Kidney (tissue), 14 donors: ENCODE data around the gene ABRACL. TPM values are rescaled to one million over a fixed set of nuclear protein-coding genes. Genes with fewer than 3 reads are reported as not detected.
"Not testable (repeated sequence)": the region's sequence is repeated elsewhere in the genome, so short reads cannot be mapped to it uniquely, and the experiment has no call there.

Source experiments
- DNase-seq, 5 donors: peaks; one replicate each; pipeline ENCODE4 v3.0.0-alpha.2; 2013 to 2020
- FAIRE-seq: peaks from 2 replicates; lab custom pipeline; 2012; peaks lifted over from hg19 to GRCh38; lab: Jason Lieb, UNC
- H3K27ac ChIP-seq, 2 donors: one replicate each; pipeline ENCODE4 v1.7.0; 2013; ENCODE audit warnings: low read depth in 2 of 2, low read length in 2 of 2, inconsistent platforms in 1 of 2
- H3K27me3 ChIP-seq: one replicate; pipeline ENCODE4 v1.7.1; 2013; ENCODE audit warnings: low read length, inconsistent platforms; ENCODE audit not compliant: control insufficient read depth, insufficient read depth
- H3K36me3 ChIP-seq, 3 donors: one replicate each; pipeline versions ENCODE4 v1.7.0 to v1.7.1; 2013; ENCODE audit warnings: low read length in 3 of 3, control low read depth in 1 of 3, inconsistent platforms in 1 of 3; ENCODE audit not compliant: insufficient read depth in 3 of 3, control insufficient read depth in 2 of 3
- H3K4me1 ChIP-seq, 3 donors: one replicate each; pipeline versions ENCODE4 v1.7.0 to v1.7.1; 2013; ENCODE audit warnings: low read length in 3 of 3, inconsistent platforms in 1 of 3, low read depth in 1 of 3; ENCODE audit not compliant: control insufficient read depth in 2 of 3, insufficient read depth in 2 of 3
- H3K4me3 ChIP-seq, 3 donors: one replicate each; pipeline versions ENCODE4 v1.7.0 to v1.8.1; 2013; ENCODE audit warnings: low read length in 3 of 3, control low read depth in 1 of 3, inconsistent platforms in 1 of 3
- H3K9ac ChIP-seq, 3 donors: one replicate each; pipeline versions ENCODE4 v1.7.0 to v1.7.1; 2013; ENCODE audit warnings: low read length in 3 of 3, control low read depth in 1 of 3, inconsistent platforms in 1 of 3
- H3K9me3 ChIP-seq, 3 donors: one replicate each; pipeline versions ENCODE4 v1.7.0 to v1.7.1; 2013; ENCODE audit warnings: low read length in 3 of 3, control low read depth in 1 of 3, inconsistent platforms in 1 of 3; ENCODE audit not compliant: control insufficient read depth in 2 of 3, insufficient read depth in 1 of 3
- intact Hi-C: fragments of 100-400 bp; cut with DNase I; formaldehyde crosslinking; loops from one replicate; pipeline ENCODE4 v1.11.1; 2022
- polyA plus RNA-seq: library from polyadenylated mRNA; stranded (reverse); fragments of 350-450 nt; fragmentation: Illumina TruSeq; extraction: RNeasy Lipid Tissue Mini Kit (QIAGEN cat#74804); gene quantifications from one replicate; pipeline ENCODE4 v1.2.3, GENCODE V29; 2014; ENCODE audit warnings: low read depth, low replicate concordance; ENCODE audit not compliant: insufficient read depth
- total RNA-seq: library from RNA; stranded (reverse); fragmentation: NEBNext Ultra II Directional; extraction: Animal tissue kit (Norgen Biotek cat#: 25700); gene quantifications from one replicate; pipeline ENCODE4 v1.2.1, GENCODE V29; 2021
- TF ChIP-seq, protein P1 (sequence below): IDR thresholded peaks from 3 replicates; pipeline ENCODE4 v1.5.1; 2012; ENCODE audit warnings: mild to moderate bottlenecking, moderate library complexity, borderline replicate concordance; ENCODE audit not compliant: insufficient read depth; ENCODE audit errors: extremely low read depth
- donor health status: control.
- donor health status: control.
- donor health status: control.
- donor health status: control.
- donor health status: control.
- donor health status: DM: yes; HTN: yes; CAD: no.
- donor health status: Normal renal cell carcinoma (clear cell type).

ABRACL gene
- total and polyA plus RNA-seq, 2 donors from 2014 or later: 24.9 to 51.3 TPM

DNA sequence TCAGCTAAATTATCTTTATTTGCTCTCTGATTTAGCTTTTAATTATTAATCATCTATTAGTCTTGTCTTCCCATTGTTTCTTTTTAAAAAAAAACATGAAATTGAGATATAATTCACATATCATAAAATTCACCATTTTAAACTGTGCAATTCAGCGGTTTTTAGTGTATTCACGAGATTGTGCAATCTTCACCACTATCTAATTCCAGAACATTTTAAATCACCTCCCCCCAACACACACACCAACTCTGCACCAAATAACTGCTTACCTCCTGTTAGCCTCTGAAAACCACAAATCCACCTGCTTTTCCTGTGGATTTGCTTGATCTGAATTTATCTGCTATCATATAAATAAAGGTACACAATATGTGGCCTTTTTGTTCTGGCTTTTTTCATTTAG, 8.8 kb upstream of the ABRACL start:
- Histone ChIP-seq H3K27me3 (no peaks in the 10 kb centered on the region), H3K4me1 (peaks cover 6 to 18% (median 6%) of the 10 kb centered on the region in 3 donors), H3K9ac (no peak overlapping the region), H3K27ac (no peak overlapping the region), H3K36me3 (no peaks in the 10 kb centered on the region), H3K4me3 (no peak overlapping the region), H3K9me3 (no peaks in the 10 kb centered on the region)
- DNase-seq (no peak), FAIRE-seq (no peak)
- intact Hi-C loops: no loop called here
- TF ChIP-seq, protein P1, sequence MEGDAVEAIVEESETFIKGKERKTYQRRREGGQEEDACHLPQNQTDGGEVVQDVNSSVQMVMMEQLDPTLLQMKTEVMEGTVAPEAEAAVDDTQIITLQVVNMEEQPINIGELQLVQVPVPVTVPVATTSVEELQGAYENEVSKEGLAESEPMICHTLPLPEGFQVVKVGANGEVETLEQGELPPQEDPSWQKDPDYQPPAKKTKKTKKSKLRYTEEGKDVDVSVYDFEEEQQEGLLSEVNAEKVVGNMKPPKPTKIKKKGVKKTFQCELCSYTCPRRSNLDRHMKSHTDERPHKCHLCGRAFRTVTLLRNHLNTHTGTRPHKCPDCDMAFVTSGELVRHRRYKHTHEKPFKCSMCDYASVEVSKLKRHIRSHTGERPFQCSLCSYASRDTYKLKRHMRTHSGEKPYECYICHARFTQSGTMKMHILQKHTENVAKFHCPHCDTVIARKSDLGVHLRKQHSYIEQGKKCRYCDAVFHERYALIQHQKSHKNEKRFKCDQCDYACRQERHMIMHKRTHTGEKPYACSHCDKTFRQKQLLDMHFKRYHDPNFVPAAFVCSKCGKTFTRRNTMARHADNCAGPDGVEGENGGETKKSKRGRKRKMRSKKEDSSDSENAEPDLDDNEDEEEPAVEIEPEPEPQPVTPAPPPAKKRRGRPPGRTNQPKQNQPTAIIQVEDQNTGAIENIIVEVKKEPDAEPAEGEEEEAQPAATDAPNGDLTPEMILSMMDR: no peak

DNA sequence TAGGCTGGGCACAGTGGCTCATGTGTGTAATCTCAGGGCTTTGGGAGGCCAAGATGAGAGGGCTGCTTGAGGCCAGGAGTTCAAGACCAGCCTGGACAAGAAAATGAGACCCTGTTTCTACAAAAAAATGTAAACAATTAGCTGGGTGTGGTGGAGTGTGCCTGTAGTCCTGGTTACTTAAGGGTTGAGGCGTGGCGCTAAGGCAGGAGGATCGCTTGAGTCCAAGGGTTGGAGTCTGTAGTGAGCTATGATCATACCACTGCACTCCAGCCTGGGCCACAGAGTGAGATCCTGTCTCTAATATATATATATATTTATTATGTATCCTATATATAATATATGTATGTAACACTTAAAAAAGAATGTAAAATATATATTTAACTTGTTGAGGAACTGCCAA, 7.9 kb upstream of the ABRACL start:
- Histone ChIP-seq H3K9ac (no peak overlapping the region), H3K27me3 (no peaks in the 10 kb centered on the region), H3K36me3 (no peaks in the 10 kb centered on the region), H3K4me3 (no peak overlapping the region), H3K27ac (no peak overlapping the region), H3K4me1 (peaks cover 6 to 12% (median 6%) of the 10 kb centered on the region in 3 donors), H3K9me3 (no peaks in the 10 kb centered on the region)
- no peak for DNase-seq
- FAIRE-seq: no peak
- intact Hi-C loops: no loop called here
- TF ChIP-seq, protein P1: no peak

DNA sequence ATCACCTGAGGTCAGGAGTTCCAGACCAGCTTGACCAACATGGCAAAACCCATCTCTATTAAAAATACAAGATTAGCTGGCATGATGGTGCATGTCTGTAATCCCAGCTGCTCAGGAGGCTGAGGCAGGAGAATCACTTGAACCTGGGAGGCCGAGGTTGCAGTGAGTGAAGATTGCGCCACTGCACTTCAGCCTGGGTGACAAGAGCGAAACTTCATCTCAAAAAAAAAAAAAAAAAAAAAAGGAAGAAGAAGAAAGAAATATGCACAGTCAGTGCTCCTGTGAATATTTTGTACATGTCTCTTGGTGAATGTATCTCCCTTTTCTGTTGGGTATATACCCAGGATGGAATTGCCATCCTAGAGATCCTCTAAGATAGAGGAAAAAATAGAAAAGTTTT, 3.1 kb upstream of the ABRACL start:
- intact Hi-C loops, FAIRE-seq, H3K9me3 ChIP-seq, H3K4me3 ChIP-seq, H3K36me3 ChIP-seq, H3K4me1 ChIP-seq, H3K27me3 ChIP-seq, H3K9ac ChIP-seq, DNase-seq, H3K27ac ChIP-seq: not testable (repeated sequence)

DNA sequence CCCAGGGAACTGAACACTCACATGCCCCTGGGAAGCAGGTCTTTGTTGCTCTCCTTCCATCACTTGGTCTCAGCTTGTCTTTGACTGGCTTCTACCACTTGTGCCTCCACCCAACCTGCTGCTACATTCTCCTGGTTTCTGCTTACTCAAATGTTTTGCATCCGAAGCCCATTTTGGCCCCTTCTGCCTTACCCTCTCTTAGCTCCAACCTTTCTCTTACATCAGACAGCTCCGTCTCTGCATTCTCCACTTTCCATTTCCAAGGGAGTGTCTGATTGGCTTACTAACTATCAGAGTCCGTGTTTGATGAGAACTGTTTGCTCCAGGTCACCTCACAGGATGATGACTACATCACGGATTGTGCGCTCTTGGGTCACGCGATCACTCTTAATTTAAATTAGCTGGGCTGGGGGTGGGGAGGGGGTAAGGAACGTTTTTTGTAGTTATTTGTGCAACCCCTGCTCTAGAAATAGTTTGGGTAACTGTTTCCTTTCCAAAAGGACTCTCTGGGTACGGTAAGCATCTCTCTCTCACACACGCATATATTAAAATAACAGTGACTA, 844 bp upstream of the ABRACL start:
- H3K9ac ChIP-seq: peak overlapping the region in 2 of 3 donors; percentile 32 to 72
- DNase-seq (peak in 4 of 5 donors; percentile 20 to 65 (median 51)), FAIRE-seq (no peak)

More for the DNA sequence above, 844 bp upstream of the ABRACL start:
- Histone ChIP-seq H3K27ac (peak overlapping the region in 1 of 2 donors; percentile 38), H3K27me3 (no peaks in the 10 kb centered on the region), H3K4me3 (peak overlapping the region; percentile 83 to 86 (median 84)), H3K9me3 (no peaks in the 10 kb centered on the region), H3K36me3 (no peaks in the 10 kb centered on the region), H3K4me1 (peaks cover 2 to 6% (median 5%) of the 10 kb centered on the region in 3 donors)
- intact Hi-C loops: no loop called here
- TF ChIP-seq, protein P1: no peak
